NCI-H2196 (cell line): ENCODE data around the gene KHSRP.
"Not testable (repeated sequence)": the region's sequence is repeated elsewhere in the genome, so short reads cannot be mapped to it uniquely, and the experiment has no call there.

Source experiments
- DNase-seq: peaks from one replicate; lab custom pipeline; 2025; ENCODE audit not compliant: unreplicated experiment; lab: John Stamatoyannopoulos, UW

Gene KHSRP

GRCh38 chr19:6418562-6418932, 6.1 kb downstream of the KHSRP start:
- DNase-seq: no peak

- peak; percentile 46 for DNase-seq
These were observed 6.7 kb downstream of the KHSRP start for GRCh38 chr19:6417713-6418561.

DNA sequence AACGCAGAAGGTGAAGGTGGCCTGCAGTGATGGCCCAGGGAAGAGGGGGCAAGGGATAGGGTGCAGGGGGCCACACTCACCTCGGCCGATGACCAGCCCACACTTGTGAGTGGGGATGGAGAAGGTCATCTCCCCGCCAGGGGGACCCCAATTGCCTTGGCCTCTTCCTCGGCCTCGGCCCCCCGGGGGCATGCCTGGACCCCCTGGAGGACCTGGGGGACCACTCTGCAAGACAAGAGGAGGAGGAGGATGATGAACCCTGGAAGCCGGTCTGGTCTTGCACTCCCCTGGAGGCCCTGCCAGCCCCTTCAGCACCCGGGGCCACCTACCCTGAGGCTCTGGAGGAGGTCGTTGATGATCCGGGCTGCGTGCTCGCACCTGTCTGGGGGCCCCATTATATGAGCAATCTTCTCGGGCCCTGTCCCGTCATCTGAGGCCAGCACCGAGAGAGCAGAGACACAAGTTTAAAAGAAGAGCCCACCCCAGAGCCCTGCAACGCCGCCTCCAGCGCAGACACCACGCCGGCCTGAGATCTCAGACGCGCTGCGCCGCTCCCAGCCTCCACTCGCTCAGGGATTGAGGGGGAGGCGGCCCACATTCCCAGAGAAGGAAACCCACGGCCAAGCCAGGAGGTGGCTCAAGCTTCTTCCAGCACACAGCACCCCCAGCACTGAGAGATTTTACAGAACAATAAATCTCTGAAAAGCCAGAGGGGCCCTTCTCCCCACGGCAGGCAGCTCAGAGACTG, 7.8 kb downstream of the KHSRP start:
- no peak for DNase-seq

DNA sequence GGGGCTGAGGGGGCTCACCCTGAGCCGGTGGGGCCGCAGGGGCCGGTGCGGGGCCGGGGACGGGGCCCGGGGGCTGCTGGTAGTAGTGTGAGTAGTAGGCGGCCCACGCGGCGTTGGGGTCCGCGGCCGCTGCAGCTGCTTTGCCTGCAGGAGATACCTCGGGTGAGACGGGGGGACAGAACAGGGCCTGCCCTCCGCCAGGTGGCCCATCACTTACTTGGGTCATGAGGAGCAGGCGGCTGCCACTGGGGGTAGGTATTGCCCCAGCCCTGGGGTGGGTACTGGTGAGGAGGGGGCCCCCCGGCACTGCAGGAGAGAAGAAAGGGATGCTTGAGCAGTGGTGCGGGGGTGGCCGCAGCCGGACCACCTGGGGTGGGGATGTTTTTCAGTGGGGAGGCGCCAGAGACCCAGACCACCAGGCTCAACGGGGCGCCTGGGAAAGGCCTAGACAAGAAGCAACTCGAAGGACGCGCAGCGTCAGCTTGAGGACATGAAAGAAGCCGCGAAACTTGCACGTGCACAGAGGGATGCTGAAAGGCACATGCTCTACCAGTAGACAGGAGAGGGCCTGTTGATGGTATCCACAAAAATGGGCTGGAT, 8.9 kb downstream of the KHSRP start:
- no peak for DNase-seq

GRCh38 chr19:6414793-6415590, 9.6 kb downstream of the KHSRP start:
- DNase-seq: no peak

GRCh38 chr19:6413721-6414643, 10.6 kb downstream of the KHSRP start:
- DNase-seq: no peak

- no peak for DNase-seq
These were observed 11.3 kb downstream of the KHSRP start for GRCh38 chr19:6413291-6413690.

DNA sequence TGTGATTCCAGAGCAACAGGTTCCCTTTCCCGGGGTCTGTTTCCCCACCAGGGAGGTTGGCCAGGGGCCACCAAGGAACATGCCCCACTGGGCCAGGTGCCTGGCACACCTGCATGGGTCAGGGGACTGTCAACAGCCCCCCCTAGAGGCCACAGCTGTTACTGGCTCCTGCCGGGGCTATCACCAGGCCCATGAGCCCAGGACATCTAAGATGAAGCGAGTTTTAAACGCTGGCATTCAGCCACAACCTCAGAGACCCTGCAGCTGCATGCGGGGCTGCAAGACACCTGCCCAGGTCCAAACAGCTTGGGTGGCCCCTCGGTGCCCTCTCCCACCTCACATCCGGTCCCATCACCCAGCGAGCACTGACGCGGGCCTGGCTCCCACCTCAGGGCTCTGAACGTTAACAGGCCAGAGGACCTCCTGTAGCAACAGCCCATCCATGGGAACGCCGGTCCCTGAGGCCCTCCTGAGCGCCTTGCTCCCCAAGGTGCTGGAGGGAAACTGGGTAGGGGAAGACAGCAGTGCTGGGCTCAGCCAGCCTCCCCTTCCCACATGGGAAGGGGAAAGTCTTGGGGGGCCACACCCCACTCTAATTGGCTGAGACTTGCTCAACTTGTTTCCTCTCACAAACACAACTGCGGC, 12.0 kb downstream of the KHSRP start:
- DNase-seq: peak; percentile 52

DNA sequence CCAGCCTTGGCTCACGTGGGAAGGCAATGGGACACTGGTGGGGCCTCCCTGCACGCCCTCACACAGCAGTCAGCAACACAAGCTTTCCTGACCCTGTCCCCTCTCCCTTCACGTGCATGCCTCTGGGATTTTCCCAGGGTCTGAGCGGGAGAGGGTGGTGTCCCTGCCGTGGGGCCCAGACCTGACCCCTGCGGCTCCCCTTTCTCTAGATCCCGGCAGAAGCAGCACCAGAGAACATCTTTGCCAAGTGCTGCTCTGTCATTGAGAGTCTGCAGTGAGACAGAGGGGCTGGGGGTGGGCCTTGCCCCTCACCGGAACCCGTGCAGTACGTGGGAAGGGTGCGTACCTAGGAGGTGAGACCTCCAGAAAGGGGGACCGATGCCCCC, 12.6 kb downstream of the KHSRP start:
- DNase-seq: no peak

DNA sequence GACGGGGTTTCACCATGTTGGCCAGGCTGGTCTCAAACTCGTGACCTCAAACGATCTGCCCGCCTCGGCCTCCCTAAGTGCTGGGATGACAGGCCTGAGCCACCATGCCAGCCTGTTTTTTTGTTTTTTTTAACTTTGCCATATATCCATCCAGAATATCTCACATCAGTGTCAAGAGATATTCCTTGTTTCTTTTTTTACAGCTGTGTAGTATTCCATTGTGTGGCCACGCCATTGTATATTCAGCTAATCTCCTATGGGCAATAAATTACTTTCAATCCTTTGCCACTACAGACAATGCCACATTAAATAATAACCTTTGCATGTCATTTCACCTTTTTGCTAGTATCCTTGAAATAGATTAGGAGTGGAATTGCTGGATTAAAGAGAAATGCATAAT, 15.3 kb downstream of the KHSRP start:
- DNase-seq: no peak

DNA sequence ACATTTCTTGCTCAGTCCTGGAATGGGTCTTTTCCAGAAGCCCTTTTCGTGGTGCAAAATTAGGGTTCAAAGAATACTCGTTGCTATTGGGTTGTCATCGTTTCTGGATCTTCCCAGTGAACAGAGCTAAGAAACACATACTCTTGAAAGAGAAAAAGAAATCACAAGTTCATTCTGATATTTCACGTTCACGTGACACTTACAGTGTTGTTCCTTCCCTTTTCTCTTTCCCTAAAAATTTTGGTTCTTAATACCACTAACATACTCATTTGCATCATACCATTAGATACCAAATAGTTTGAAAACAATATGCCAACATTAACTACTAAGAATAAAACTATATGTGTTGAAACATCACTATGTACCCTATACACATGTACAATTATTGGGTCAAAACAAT, 18.2 kb downstream of the KHSRP start:
- no peak for DNase-seq

DNA sequence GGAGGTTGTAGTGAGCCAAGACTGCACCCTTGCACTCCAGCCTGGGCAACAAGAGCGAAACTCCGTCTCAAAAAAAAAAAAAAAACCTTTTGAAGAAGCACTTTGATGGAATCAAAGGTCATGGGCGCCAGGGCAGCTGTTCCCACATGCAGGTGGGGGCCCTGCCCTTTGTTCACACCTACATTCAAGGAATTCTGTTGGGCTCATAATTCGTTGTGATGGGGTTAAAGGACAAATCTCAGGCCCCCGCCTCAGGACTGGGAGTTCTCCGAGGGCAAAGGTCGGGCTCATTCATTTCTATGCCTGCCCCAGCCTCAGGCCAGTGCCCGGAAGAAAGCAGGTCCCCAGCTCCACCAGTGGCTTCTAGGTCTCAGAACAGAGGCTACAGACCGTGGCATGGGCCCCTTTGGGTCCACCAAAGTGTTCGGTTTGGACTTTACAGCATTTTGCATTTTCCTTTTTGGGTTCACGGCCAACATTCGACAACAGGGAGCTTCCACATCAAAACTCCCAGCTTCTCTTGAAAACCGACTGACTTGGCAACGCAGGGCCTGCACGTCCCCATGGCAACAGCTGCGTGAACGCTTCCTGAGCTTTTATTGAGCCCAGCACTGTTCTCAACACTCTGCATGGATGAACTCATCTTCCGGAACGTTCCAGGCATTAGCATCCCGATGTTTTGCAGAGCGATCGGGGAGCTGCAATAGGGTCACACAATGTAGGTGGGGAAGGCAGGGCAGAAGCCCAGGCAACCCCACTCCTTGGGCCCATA, 21.6 kb downstream of the KHSRP start:
- no peak for DNase-seq

GRCh38 chr19:6402058-6402457, 22.6 kb downstream of the KHSRP start:
- no peak for DNase-seq

DNA sequence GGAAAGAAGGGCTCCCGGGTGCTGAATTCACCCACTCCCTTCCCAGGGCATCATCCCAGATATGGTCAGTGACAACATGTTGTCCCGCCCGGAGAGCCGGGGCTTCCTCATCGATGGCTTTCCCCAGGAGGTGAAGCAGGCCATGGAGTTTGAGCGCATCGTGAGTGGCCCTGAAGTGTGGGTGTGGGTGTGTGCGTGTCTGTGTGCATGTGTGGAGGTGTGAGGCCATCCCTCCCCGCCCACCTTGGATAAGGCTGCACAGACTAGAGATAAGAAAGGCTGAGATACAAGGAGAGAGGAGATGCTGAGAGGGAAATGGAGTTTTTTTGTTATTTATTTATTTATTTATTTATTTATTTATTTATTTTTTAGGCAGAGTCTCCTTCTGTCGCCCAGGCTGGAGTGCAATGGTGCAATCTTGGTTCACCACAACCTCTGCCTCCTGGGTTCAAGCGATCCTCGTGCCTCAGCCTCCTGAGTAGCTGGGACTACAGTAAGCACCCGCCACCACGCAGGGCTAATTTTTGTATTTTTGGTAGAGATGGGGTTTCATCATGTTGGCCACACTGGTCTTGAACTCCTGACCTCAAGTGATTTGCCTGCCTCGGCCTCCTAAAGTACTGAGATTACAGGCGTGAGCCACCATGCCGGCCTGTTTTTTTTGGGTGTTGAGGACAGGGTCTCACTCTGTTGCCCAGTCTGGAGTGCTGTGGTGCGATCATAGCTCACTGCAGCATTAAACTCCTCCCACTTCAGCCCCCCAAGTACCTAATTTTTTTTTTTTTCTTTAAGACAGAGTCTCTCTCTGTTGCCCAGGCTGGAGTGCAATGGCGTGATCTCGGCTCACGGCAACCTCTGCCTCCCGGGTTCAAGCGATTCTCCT, 24.3 kb downstream of the KHSRP start:
- not testable (repeated sequence) for DNase-seq

DNA sequence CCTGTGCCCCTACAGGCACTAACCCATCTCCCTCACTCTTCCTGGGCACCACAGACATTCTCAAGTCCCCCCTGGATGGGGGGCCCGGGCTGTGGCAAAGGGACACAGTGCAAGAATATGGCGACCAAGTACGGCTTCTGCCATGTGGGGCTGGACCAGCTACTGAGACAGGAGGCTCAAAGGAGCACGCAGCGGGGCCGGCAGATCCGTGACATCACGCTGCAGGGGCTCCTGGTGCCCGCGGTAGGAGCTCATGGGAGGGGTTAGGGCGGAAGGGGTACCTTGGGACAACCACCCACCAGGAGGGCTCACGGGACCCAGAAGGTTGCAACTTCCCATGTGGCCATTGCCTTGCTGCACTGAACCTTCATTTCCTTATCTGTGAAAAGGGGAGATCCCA, 28.3 kb downstream of the KHSRP start:
- DNase-seq: no peak

DNA sequence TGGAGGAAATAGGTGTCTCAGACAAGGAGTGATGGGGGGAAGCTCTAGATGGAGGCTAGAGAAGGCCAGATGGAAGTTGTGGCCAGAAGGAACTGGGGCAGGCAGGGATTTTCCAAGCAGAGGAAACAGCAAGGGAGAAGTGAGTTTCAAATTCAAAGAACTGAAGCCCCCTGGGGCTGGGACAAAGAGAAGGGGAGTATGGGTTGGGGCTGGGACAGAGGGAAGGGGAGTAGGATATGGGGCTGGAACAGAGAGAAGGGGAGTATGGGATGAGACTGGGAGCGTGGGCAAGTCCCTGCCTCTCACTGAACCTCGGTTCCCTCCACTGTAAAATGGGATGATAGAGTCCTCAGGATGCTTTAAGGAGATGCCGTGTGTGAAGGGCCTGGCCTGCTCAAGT, 29.8 kb downstream of the KHSRP start:
- no peak for DNase-seq

DNA sequence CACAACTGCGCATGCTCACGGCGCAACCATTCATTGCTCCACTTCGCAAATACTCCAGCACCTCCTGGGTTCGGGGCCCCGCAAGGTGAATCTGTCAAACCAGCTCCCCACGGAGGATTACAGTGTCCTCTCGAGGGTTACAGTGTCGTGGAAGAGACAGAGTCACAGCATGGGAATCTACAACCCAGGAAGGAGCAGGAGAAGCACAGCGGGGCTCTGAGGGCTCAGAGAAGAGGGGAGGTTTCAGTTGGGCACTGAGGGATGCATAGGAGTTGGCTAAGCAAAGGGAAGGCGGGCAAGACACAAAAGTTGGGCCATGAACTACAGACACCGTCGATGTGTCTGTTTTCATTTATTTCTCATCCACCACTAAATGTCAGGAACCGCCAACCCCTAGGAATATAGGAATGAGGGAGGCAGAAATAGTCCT, 30.6 kb downstream of the KHSRP start:
- no peak for DNase-seq
